ENCODE data around the gene OR2A12. TPM values are rescaled to one million over a fixed set of nuclear protein-coding genes. Genes with fewer than 3 reads are reported as not detected.

Gene OR2A12
- polyA plus RNA-seq, 2 of the 4 experiments (the other 2 are of a cell fraction) = not detected

GRCh38 chr7:144134116-144134515 is 48.0 kb downstream of the OR2A12 start:
- H3K4me2 ChIP-seq = no peak overlapping the region
- no peak for TF ChIP-seq FOSB (CRISPR knock-in tag; IDR thresholded peaks at IDR 0.05)
- no peak for TF ChIP-seq TFCP2L1 (CRISPR knock-in tag; IDR thresholded peaks at IDR 0.05)
- TF ChIP-seq TP53 (CRISPR knock-in tag; IDR thresholded peaks at IDR 0.05) = no peak
- no peak for TF ChIP-seq E2F6 (IDR thresholded peaks at IDR 0.05; ENCODE audit: borderline replicate concordance, low read depth)
- no peak for TF ChIP-seq POLR2AphosphoS2 (conservative IDR thresholded peaks at IDR 0.05; ENCODE audit: low read length)
- TF ChIP-seq RCOR1 (IDR thresholded peaks at IDR 0.05; ENCODE audit: low read depth, low read length) = no peak
- no peak for TF ChIP-seq MAX (IDR thresholded peaks at IDR 0.05)
- TF ChIP-seq SMC3 (IDR thresholded peaks at IDR 0.05) = no peak
- TF ChIP-seq HDAC2 (IDR thresholded peaks at IDR 0.05) = no peak
- ChIA-PET POLR2A (no interaction called here), CTCF (no interaction called here)
- FAIRE-seq (no peak), ATAC-seq (no peak), DNase-seq (ENCODE audit: low read depth in 1 of 2, low spot score in 1 of 2) (no peak)
- H3K27ac ChIP-seq = no peak overlapping the region
- H3K9me3 ChIP-seq = no peaks in the 10 kb centered on the region
- 35% methylated on average over 1 of the region's 1 CpG for WGBS (ENCODE audit: missing lambda C conversion rate)
- H3K4me1 ChIP-seq = no peaks in the 10 kb centered on the region
- no peak overlapping the region for H3K4me3 ChIP-seq

- CTCF ChIA-PET = interaction anchor here (2.5 kb wide), 1 partner anchor 10 kb away, joined by 9 read pairs; no protein-coding TSS in a partner anchor
- H3K27ac ChIP-seq = no peak overlapping the region
- H3K4me2 ChIP-seq = no peak overlapping the region
- DNase-seq (ENCODE audit: low read depth in 1 of 2, low spot score in 1 of 2) (no peak), FAIRE-seq (no peak), ATAC-seq (no peak)
- POLR2A ChIA-PET = interaction anchor here (0.6 kb wide), 1 partner anchor 235 kb away, joined by 3 read pairs; the partner anchor contains the start of gene TCAF1
- no peaks in the 10 kb centered on the region for H3K9me3 ChIP-seq
- H3K4me3 ChIP-seq = no peak overlapping the region
- H3K4me1 ChIP-seq = no peaks in the 10 kb centered on the region
- TF ChIP-seq NPAS2 (CRISPR knock-in tag; IDR thresholded peaks at IDR 0.05; ENCODE audit: borderline replicate concordance) (no peak), SMC3 (IDR thresholded peaks at IDR 0.05) (no peak), PBX3 (IDR thresholded peaks at IDR 0.05) (no peak), RNF2 (IDR thresholded peaks at IDR 0.05; ENCODE audit: borderline replicate concordance, low read depth) (no peak), BHLHE40 (IDR thresholded peaks at IDR 0.05; ENCODE audit: low read depth, low read length) (no peak), CTCF (IDR thresholded peaks at IDR 0.05) (no peak), HES2 (IDR thresholded peaks at IDR 0.05) (no peak), E2F6 (IDR thresholded peaks at IDR 0.05; ENCODE audit: borderline replicate concordance, low read depth) (no peak), HOXB13 (CRISPR knock-in tag; IDR thresholded peaks at IDR 0.05; ENCODE audit: low read depth) (no peak), NR3C1 (IDR thresholded peaks at IDR 0.05) (no peak), KDM1A (IDR thresholded peaks at IDR 0.05; ENCODE audit: low read depth) (no peak), HMGXB4 (CRISPR knock-in tag; IDR thresholded peaks at IDR 0.05; ENCODE audit: borderline replicate concordance) (no peak)
- 0% methylated on average over 1 of the region's 1 CpG for WGBS (ENCODE audit: missing lambda C conversion rate)
Observed at GRCh38 chr7:144137501-144137900, 51.4 kb downstream of the OR2A12 start.

Measured in A549 (cell line).